Non-pigmented ciliary epithelial cell (primary cell): ENCODE measurements around the gene GNB1L.
"Not testable (repeated sequence)": the region's sequence is repeated elsewhere in the genome, so short reads cannot be mapped to it uniquely, and the experiment has no call there.

Source experiments
- DNase-seq: peaks from one replicate; pipeline ENCODE4 v3.0.0-alpha.2; 2010; ENCODE audit warnings: low read depth

GNB1L gene

GRCh38 chr22:19843107-19843856, 11.4 kb downstream of the GNB1L start:
- no peak for DNase-seq

GRCh38 chr22:19842393-19843106, 12.1 kb downstream of the GNB1L start:
- DNase-seq: no peak

GRCh38 chr22:19841641-19842392, 12.9 kb downstream of the GNB1L start:
- no peak for DNase-seq

- no peak for DNase-seq
Measured at GRCh38 chr22:19840955-19841640, 13.6 kb downstream of the GNB1L start.

GRCh38 chr22:19840059-19840458, 14.6 kb downstream of the GNB1L start:
- DNase-seq: no peak

GRCh38 chr22:19837915-19838314, 16.8 kb downstream of the GNB1L start:
- DNase-seq: no peak

GRCh38 chr22:19836512-19836911, 18.2 kb downstream of the GNB1L start:
- no peak for DNase-seq

GRCh38 chr22:19834599-19834998, 20.1 kb downstream of the GNB1L start:
- DNase-seq: no peak

GRCh38 chr22:19833327-19833726, 21.3 kb downstream of the GNB1L start:
- not testable (repeated sequence) for DNase-seq

GRCh38 chr22:19832476-19833108, 22.1 kb downstream of the GNB1L start:
- no peak for DNase-seq

- DNase-seq: not testable (repeated sequence)
Measured at GRCh38 chr22:19831979-19832378, 22.7 kb downstream of the GNB1L start.

GRCh38 chr22:19831016-19831415, 23.7 kb downstream of the GNB1L start:
- no peak for DNase-seq

GRCh38 chr22:19828035-19828401, 26.7 kb downstream of the GNB1L start:
- DNase-seq: no peak

- DNase-seq: no peak
Measured at GRCh38 chr22:19827341-19828034, 27.2 kb downstream of the GNB1L start.

GRCh38 chr22:19826619-19826950, 28.1 kb downstream of the GNB1L start:
- DNase-seq: no peak

- no peak for DNase-seq
Measured at GRCh38 chr22:19825904-19826618, 28.6 kb downstream of the GNB1L start.

- no peak for DNase-seq
Measured at GRCh38 chr22:19824926-19825339, 29.7 kb downstream of the GNB1L start.

- DNase-seq: no peak
Measured at GRCh38 chr22:19824212-19824925, 30.3 kb downstream of the GNB1L start.

- DNase-seq: no peak
Measured at GRCh38 chr22:19823902-19824211, 30.8 kb downstream of the GNB1L start.
